Suprapubic skin (tissue), 4 donors: Measurements from ENCODE around the gene MLPH.

Source experiments
- CTCF ChIP-seq, 2 donors: fragments of 200-600 bp in 1 of 2; fragments of 450-650 bp in 1 of 2; sonication (generic) in 1 of 2; IDR thresholded peaks; one replicate each; pipeline ENCODE4 v1.5.1; 2016 to 2019; ENCODE audit warnings: antibody characterized with exemption in 2 of 2, mild to moderate bottlenecking in 1 of 2, moderate library complexity in 1 of 2
- EP300 ChIP-seq: sonication (generic); formaldehyde crosslinking; IDR thresholded peaks from one replicate; pipeline ENCODE4 v1.6.1; 2017; ENCODE audit warnings: antibody characterized with exemption
- POLR2A ChIP-seq, 2 donors: fragments of 450-650 bp; IDR thresholded peaks; one replicate each; pipeline ENCODE4 v1.6.1; 2017; ENCODE audit warnings: antibody characterized with exemption in 2 of 2, mild to moderate bottlenecking in 2 of 2, moderate library complexity in 2 of 2
- POLR2AphosphoS5 ChIP-seq, 3 donors: sonication (generic); formaldehyde crosslinking; IDR thresholded peaks; one replicate each; pipeline ENCODE4 v1.6.1; 2017; ENCODE audit warnings: antibody characterized with exemption in 3 of 3

- TF ChIP-seq POLR2AphosphoS5 (IDR thresholded peaks at IDR 0.05) (no peak), CTCF (IDR thresholded peaks at IDR 0.05) (no peak), POLR2A (IDR thresholded peaks at IDR 0.05) (no peak), EP300 (no peak)
These were observed 85.7 kb downstream of the MLPH start for GRCh38 chr2:237572742-237573101.
